Caco-2 (cell line): ENCODE measurements around the gene SIK2. TPM values are rescaled to one million over a fixed set of nuclear protein-coding genes. Genes with fewer than 3 reads are reported as not detected.

Experiments
- BruUV-seq: library from RNA; stranded (reverse); fragments of 400-500 nt; replicated peaks from 2 replicates; lab custom pipeline; 2021; lab: Mats Ljungman, UMichigan
- CTCF ChIA-PET: fragments of 300-600 bp; sonication (Branson Sonifier 250); formaldehyde crosslinking; loops from one replicate; lab custom pipeline; 2022; ENCODE audit warnings: antibody characterized with exemption; lab: Charles Lee
- POLR2A ChIA-PET: fragments of 300-600 bp; sonication (Branson Sonifier 250); formaldehyde crosslinking; loops from one replicate; lab custom pipeline; 2022; ENCODE audit warnings: antibody characterized with exemption; lab: Charles Lee
- DNase-seq, 2 experiments: peaks; one replicate each; pipeline versions ENCODE4 v3.0.0 to v3.0.0-alpha.2; 2020 to 2022
- H3K27me3 ChIP-seq: replicated peaks from 2 replicates; pipeline ENCODE4 v1.6.0; 2011; ENCODE audit warnings: low read length; ENCODE audit not compliant: control insufficient read depth, insufficient read depth
- H3K36me3 ChIP-seq: 2 replicates; pipeline ENCODE4 v1.5.1; 2011; ENCODE audit warnings: low read length; ENCODE audit not compliant: control insufficient read depth, insufficient read depth
- H3K4me1 ChIP-seq: fragments of 250-450 bp; sonication (Bioruptor Pico); 2 replicates; pipeline ENCODE4 v1.5.1; 2020; ENCODE audit warnings: mild to moderate bottlenecking
- H3K4me3 ChIP-seq: 2 replicates; pipeline ENCODE4 v1.5.1; 2011; ENCODE audit warnings: low read depth, mild to moderate bottlenecking, control low read depth, low read length
- H3K9me3 ChIP-seq: fragments of 250-450 bp; sonication (Bioruptor Pico); 2 replicates; pipeline ENCODE4 v1.5.1; 2020; ENCODE audit warnings: mild to moderate bottlenecking, moderate library complexity
- H3K27ac Mint-ChIP-seq: one replicate; pipeline ENCODE4 v1.8.0; 2022; ENCODE audit warnings: mixed read lengths; ENCODE audit not compliant: unreplicated experiment
- H3K27me3 Mint-ChIP-seq: one replicate; pipeline ENCODE4 v1.8.0; 2022; ENCODE audit warnings: mixed read lengths; ENCODE audit not compliant: insufficient read depth, unreplicated experiment
- H3K36me3 Mint-ChIP-seq: one replicate; pipeline ENCODE4 v1.8.0; 2022; ENCODE audit warnings: mild to moderate bottlenecking, mixed read lengths; ENCODE audit not compliant: insufficient read depth, unreplicated experiment
- H3K4me1 Mint-ChIP-seq: one replicate; pipeline ENCODE4 v1.8.0; 2022; ENCODE audit warnings: low read depth, mixed read lengths; ENCODE audit not compliant: unreplicated experiment
- H3K4me3 Mint-ChIP-seq: one replicate; pipeline ENCODE4 v1.8.0; 2022; ENCODE audit warnings: mild to moderate bottlenecking, moderate library complexity, mixed read lengths; ENCODE audit not compliant: unreplicated experiment
- H3K9me3 Mint-ChIP-seq: one replicate; pipeline ENCODE4 v1.8.0; 2022; ENCODE audit warnings: mixed read lengths; ENCODE audit not compliant: unreplicated experiment
- intact Hi-C: fragments of 100-400 bp; cut with micrococcal nuclease; formaldehyde crosslinking; loops from one replicate; pipeline ENCODE4 v1.10.0; 2022; ENCODE audit not compliant: unreplicated experiment
- total RNA-seq: library from RNA; stranded (reverse); gene quantifications from 2 replicates; pipeline ENCODE4 v1.2.3, GENCODE V29; 2022
- TF ChIP-seq, protein P1 (sequence below), 2 experiments: fragments of 200-600 bp in 1 of 2; IDR thresholded peaks; 1 replicate in 1 of 2; 2 replicates in 1 of 2; pipeline versions ENCODE4 v1.5.1 to v1.8.0; 2011 to 2022; ENCODE audit warnings: antibody characterized with exemption in 1 of 2, control low read depth in 1 of 2, inconsistent platforms in 1 of 2, low read depth in 1 of 2, low read length in 1 of 2, mild to moderate bottlenecking in 1 of 2, moderate library complexity in 1 of 2; ENCODE audit not compliant: insufficient read depth in 1 of 2, severe bottlenecking in 1 of 2, unreplicated experiment in 1 of 2

SIK2 gene
- total RNA-seq, 1 experiment from 2014 or later = 40.2 TPM

DNA sequence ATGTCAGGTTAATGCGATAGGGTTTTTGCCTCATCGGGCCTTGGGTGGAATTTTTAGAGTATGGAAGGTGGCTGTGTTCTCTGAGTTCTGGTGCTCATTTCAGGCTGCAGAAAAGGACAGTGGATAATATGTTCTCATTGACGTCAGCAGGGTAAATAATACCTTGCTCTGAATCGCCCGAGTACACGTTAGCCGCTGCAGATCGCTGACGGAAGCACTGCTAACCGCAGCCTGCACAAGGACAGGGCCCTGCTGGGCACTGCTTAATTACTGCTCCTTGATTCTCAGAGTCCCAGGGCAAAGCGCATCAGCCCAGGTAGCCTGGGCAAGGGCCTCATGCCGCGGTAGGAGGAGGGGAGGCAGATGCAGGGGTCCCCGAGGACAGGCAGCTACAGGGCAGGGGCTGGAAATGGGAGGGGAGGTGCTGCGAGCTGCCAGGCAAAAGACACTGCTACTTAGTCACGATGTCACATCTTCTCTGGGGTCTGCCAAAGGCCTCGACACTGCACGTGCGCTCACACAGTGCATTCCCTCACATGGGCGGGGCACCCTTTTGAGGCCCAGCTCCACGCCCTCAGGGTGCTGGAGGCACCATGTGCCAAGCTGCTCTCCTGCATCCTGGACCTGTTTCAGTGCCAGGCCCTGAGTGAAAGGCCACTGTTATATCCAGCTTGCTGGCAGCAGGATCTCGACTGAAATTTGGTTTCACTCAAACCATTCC lies 128.8 kb downstream of the SIK2 start:
- H3K27me3 Mint-ChIP-seq = no peaks in the 10 kb centered on the region
- no peaks in the 10 kb centered on the region for H3K4me1 Mint-ChIP-seq
- no peaks in the 10 kb centered on the region for H3K27me3 ChIP-seq
- ChIA-PET POLR2A (no interaction called here), CTCF (interaction anchor here (0.6 kb wide), 1 partner anchor 101 kb away, joined by 3 read pairs; no protein-coding TSS in a partner anchor)
- H3K4me1 ChIP-seq = no peaks in the 10 kb centered on the region
- BruUV-seq = no TSS peak
- H3K36me3 ChIP-seq = peaks cover 2% of the 10 kb centered on the region; the same call in 1 of the 2 replicates
- DNase-seq = no peak
- TF ChIP-seq, protein P1, sequence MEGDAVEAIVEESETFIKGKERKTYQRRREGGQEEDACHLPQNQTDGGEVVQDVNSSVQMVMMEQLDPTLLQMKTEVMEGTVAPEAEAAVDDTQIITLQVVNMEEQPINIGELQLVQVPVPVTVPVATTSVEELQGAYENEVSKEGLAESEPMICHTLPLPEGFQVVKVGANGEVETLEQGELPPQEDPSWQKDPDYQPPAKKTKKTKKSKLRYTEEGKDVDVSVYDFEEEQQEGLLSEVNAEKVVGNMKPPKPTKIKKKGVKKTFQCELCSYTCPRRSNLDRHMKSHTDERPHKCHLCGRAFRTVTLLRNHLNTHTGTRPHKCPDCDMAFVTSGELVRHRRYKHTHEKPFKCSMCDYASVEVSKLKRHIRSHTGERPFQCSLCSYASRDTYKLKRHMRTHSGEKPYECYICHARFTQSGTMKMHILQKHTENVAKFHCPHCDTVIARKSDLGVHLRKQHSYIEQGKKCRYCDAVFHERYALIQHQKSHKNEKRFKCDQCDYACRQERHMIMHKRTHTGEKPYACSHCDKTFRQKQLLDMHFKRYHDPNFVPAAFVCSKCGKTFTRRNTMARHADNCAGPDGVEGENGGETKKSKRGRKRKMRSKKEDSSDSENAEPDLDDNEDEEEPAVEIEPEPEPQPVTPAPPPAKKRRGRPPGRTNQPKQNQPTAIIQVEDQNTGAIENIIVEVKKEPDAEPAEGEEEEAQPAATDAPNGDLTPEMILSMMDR (IDR thresholded peaks at IDR 0.05; ENCODE audit: insufficient read depth in 1 of 2, low read depth in 1 of 2, low read length in 1 of 2, severe bottlenecking in 1 of 2, unreplicated experiment in 1 of 2) = no peak
- H3K9me3 Mint-ChIP-seq = no peaks in the 10 kb centered on the region
- peak overlapping the region; percentile 60 for H3K27ac Mint-ChIP-seq
- intact Hi-C loops = loop anchor here (2.0 kb wide), 1 partner anchor 110 kb away; no protein-coding TSS in a partner anchor
- H3K9me3 ChIP-seq = no peaks in the 10 kb centered on the region
- H3K36me3 Mint-ChIP-seq = peaks cover 69% of the 10 kb centered on the region
- no peak overlapping the region for H3K4me3 ChIP-seq
- no peak overlapping the region for H3K4me3 Mint-ChIP-seq

DNA sequence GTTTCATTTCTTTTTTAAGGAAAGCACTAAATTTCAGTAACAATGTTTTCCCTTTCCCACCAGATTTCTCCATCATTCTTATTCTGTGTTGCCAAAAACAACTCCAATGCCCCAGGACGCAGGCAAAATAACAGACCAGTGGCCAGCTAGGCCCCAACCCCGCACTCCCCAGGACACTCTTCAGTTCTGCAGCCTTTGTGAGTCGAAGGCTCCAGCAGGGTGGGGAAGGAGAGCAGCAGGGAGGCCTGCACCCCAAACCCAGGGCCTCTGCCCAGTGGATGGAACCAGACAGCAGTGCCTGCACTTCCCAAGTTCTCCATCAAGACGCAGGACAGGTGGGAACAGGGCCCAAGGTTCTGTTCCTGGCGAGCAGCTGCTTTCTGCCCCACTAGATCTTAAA lies 129.6 kb downstream of the SIK2 start:
- CTCF ChIA-PET = interaction anchor here (0.6 kb wide), 1 partner anchor 101 kb away, joined by 3 read pairs; no protein-coding TSS in a partner anchor

DNA sequence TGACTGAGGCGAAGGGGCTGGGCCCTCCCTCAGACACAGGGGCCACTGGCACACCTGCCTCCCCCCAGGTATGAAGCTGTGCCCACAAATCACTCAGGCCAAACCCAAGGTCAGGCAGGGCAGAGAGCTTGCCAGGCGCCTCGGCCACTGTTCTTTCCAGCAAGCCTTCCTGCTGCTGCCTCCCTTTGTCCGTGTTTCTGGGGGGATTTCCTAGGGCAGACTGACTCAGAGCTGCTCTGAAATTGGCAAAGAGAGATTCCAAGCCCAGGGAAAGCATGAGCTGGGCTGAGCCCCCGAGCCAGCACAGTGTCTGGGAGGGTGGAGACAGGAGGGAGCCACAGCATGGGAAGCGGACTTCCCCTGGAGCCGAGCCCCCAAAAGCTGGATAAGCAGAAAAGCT lies 130.8 kb downstream of the SIK2 start:
- Mint-ChIP-seq H3K27me3 (no peaks in the 10 kb centered on the region), H3K4me1 (peaks cover 3% of the 10 kb centered on the region), H3K4me3 (no peak overlapping the region), H3K9me3 (no peaks in the 10 kb centered on the region), H3K27ac (peak overlapping the region; percentile 28), H3K36me3 (peaks cover 63% of the 10 kb centered on the region)
- intact Hi-C loops = no loop called here
- DNase-seq = no peak
- TF ChIP-seq, protein P1 (IDR thresholded peaks at IDR 0.05; ENCODE audit: insufficient read depth in 1 of 2, low read depth in 1 of 2, low read length in 1 of 2, severe bottlenecking in 1 of 2, unreplicated experiment in 1 of 2) = no peak
- Histone ChIP-seq H3K36me3 (peaks cover 3% of the 10 kb centered on the region), H3K4me3 (no peak overlapping the region), H3K27me3 (no peaks in the 10 kb centered on the region), H3K9me3 (no peaks in the 10 kb centered on the region), H3K4me1 (peaks cover 2% of the 10 kb centered on the region; the same call in 1 of the 2 replicates)
- POLR2A ChIA-PET = no interaction called here
- no TSS peak for BruUV-seq
- CTCF ChIA-PET = interaction anchor here (1.5 kb wide), 1 partner anchor 130 kb away, joined by 4 read pairs; the partner anchor contains the start of gene SIK2

More for the DNA sequence above, 129.6 kb downstream of the SIK2 start:
- Histone ChIP-seq H3K4me1 (no peaks in the 10 kb centered on the region), H3K27me3 (no peaks in the 10 kb centered on the region), H3K4me3 (no peak overlapping the region), H3K36me3 (peaks cover 2% of the 10 kb centered on the region), H3K9me3 (no peaks in the 10 kb centered on the region)
- TF ChIP-seq, protein P1 (IDR thresholded peaks at IDR 0.05; ENCODE audit: insufficient read depth in 1 of 2, low read depth in 1 of 2, low read length in 1 of 2, severe bottlenecking in 1 of 2, unreplicated experiment in 1 of 2) = no peak
- BruUV-seq = no TSS peak
- no peaks in the 10 kb centered on the region for H3K27me3 Mint-ChIP-seq
- no peak overlapping the region for H3K27ac Mint-ChIP-seq
- peaks cover 67% of the 10 kb centered on the region for H3K36me3 Mint-ChIP-seq
- no peak for DNase-seq
- intact Hi-C loops = loop anchor here (2.0 kb wide), 1 partner anchor 109 kb away; no protein-coding TSS in a partner anchor
- no peaks in the 10 kb centered on the region for H3K4me1 Mint-ChIP-seq
- POLR2A ChIA-PET = no interaction called here
- no peaks in the 10 kb centered on the region for H3K9me3 Mint-ChIP-seq
- no peak overlapping the region for H3K4me3 Mint-ChIP-seq
